Neural cell (in vitro differentiated cells): Measurements from ENCODE around the gene SMAP1. TPM values are rescaled to one million over a fixed set of nuclear protein-coding genes. Genes with fewer than 3 reads are reported as not detected.

Source experiments
- H2AFZ ChIP-seq: fragments of 200-600, 300-800 bp; sonication (generic), shearing (Covaris generic); 2 replicates; pipeline ENCODE4 v1.6.0; 2014; ENCODE audit warnings: low read depth, mild to moderate bottlenecking, antibody characterized with exemption, low read length, moderate library complexity
- H3F3A ChIP-seq: fragments of 200-600 bp; shearing (Covaris generic); 2 replicates; pipeline ENCODE4 v1.6.1; 2016; ENCODE audit warnings: mild to moderate bottlenecking, moderate library complexity, mixed read lengths, antibody characterized with exemption, low read length; ENCODE audit not compliant: insufficient read depth, poor library complexity, severe bottlenecking
- H3K27ac ChIP-seq: fragments of 200-600, 300-800 bp; sonication (generic), shearing (Covaris generic); 2 replicates; pipeline ENCODE4 v1.5.1; 2014; ENCODE audit warnings: mild to moderate bottlenecking, low read length, moderate library complexity
- H3K27me3 ChIP-seq: fragments of 300-800, 200-600 bp; sonication (generic), shearing (Covaris generic); 2 replicates; pipeline ENCODE4 v1.6.0; 2014; ENCODE audit warnings: mild to moderate bottlenecking, low read depth, low read length, moderate library complexity; ENCODE audit not compliant: insufficient read depth
- H3K36me3 ChIP-seq: fragments of 300-800, 200-600 bp; sonication (generic), shearing (Covaris generic); 2 replicates; pipeline ENCODE4 v1.5.1; 2014; ENCODE audit warnings: mild to moderate bottlenecking, antibody characterized with exemption, low read length, moderate library complexity; ENCODE audit not compliant: insufficient read depth
- H3K4me2 ChIP-seq: fragments of 300-800, 200-600 bp; sonication (generic), shearing (Covaris generic); 2 replicates; pipeline ENCODE4 v1.6.0; 2014; ENCODE audit warnings: mild to moderate bottlenecking, low read length
- H3K4me3 ChIP-seq: fragments of 300-800, 200-600 bp; sonication (generic), shearing (Covaris generic); 2 replicates; pipeline ENCODE4 v1.5.1; 2014; ENCODE audit warnings: mild to moderate bottlenecking, low read length, moderate library complexity
- H3K79me2 ChIP-seq: fragments of 200-600 bp; shearing (Covaris generic); replicated peaks from 2 replicates; pipeline ENCODE4 v1.6.0; 2014; ENCODE audit warnings: mild to moderate bottlenecking, low read length, moderate library complexity; ENCODE audit not compliant: insufficient read depth
- H3K9ac ChIP-seq: fragments of 300-800, 200-600 bp; sonication (generic), shearing (Covaris generic); 2 replicates; pipeline ENCODE4 v1.6.1; 2016; ENCODE audit warnings: mild to moderate bottlenecking, low read length, mixed read lengths
- H3K9me2 ChIP-seq: fragments of 200-600 bp; shearing (Covaris generic); 2 replicates; pipeline ENCODE4 v1.6.1; 2016; ENCODE audit warnings: mild to moderate bottlenecking, low read length, mixed read lengths; ENCODE audit not compliant: insufficient read depth
- H3K9me3 ChIP-seq: fragments of 200-600, 300-800 bp; sonication (generic), shearing (Covaris generic); 2 replicates; pipeline ENCODE4 v1.6.1; 2016; ENCODE audit warnings: mild to moderate bottlenecking, mixed run types, low read length, moderate library complexity, mixed read lengths
- H4K20me1 ChIP-seq: fragments of 200-600 bp; shearing (Covaris generic); 2 replicates; pipeline ENCODE4 v1.6.1; 2016; ENCODE audit warnings: mild to moderate bottlenecking, mixed run types; ENCODE audit not compliant: insufficient read depth
- EP300 ChIP-seq: fragments of 450-650 bp; conservative IDR thresholded peaks from 2 replicates; pipeline ENCODE4 v1.6.1; 2014; ENCODE audit warnings: antibody characterized with exemption, mild to moderate bottlenecking, moderate library complexity; ENCODE audit not compliant: poor library complexity, severe bottlenecking
- EZH2 ChIP-seq: fragments of 200-600, 300-800 bp; shearing (Covaris generic), sonication (generic); IDR thresholded peaks from 2 replicates; pipeline ENCODE4 v1.6.1; 2014; ENCODE audit warnings: antibody characterized with exemption, low read length, borderline replicate concordance, mild to moderate bottlenecking; ENCODE audit not compliant: insufficient read depth, poor library complexity, severe bottlenecking
- MXI1 ChIP-seq: fragments of 450-650 bp; conservative IDR thresholded peaks from 2 replicates; pipeline ENCODE4 v1.6.1; 2014; ENCODE audit warnings: antibody characterized with exemption, mild to moderate bottlenecking; ENCODE audit not compliant: poor library complexity, severe bottlenecking
- POLR2AphosphoS5 ChIP-seq: IDR thresholded peaks from 2 replicates; pipeline ENCODE4 v1.6.1; 2012
- RAD21 ChIP-seq: fragments of 450-650 bp; conservative IDR thresholded peaks from 2 replicates; pipeline ENCODE4 v1.6.1; 2014; ENCODE audit warnings: antibody characterized with exemption, mild to moderate bottlenecking, moderate library complexity
- SMC3 ChIP-seq: fragments of 450-650 bp; conservative IDR thresholded peaks from 2 replicates; pipeline ENCODE4 v1.6.1; 2014; ENCODE audit warnings: antibody characterized with exemption, mild to moderate bottlenecking, moderate library complexity; ENCODE audit not compliant: poor library complexity
- TAF1 ChIP-seq: IDR thresholded peaks from 2 replicates; pipeline ENCODE4 v1.6.1; 2012; ENCODE audit warnings: low read depth
- polyA plus RNA-seq: library from polyadenylated mRNA; depleted of rRNA; stranded (reverse); fragments of >200 nt; gene quantifications from 2 replicates; pipeline ENCODE4 v1.2.3, GENCODE V29; 2014
- TF ChIP-seq, protein P1 (sequence below): IDR thresholded peaks from 2 replicates; pipeline ENCODE4 v1.6.1; 2012; ENCODE audit warnings: borderline replicate concordance
- TF ChIP-seq, protein P2 (sequence below): fragments of 450-650 bp; IDR thresholded peaks from 2 replicates; pipeline ENCODE4 v1.5.1; 2014; ENCODE audit warnings: antibody characterized with exemption, mild to moderate bottlenecking, moderate library complexity; ENCODE audit not compliant: poor library complexity, severe bottlenecking

Gene SMAP1
- polyA plus RNA-seq, 1 donor from 2014 or later = 43.7 TPM

DNA sequence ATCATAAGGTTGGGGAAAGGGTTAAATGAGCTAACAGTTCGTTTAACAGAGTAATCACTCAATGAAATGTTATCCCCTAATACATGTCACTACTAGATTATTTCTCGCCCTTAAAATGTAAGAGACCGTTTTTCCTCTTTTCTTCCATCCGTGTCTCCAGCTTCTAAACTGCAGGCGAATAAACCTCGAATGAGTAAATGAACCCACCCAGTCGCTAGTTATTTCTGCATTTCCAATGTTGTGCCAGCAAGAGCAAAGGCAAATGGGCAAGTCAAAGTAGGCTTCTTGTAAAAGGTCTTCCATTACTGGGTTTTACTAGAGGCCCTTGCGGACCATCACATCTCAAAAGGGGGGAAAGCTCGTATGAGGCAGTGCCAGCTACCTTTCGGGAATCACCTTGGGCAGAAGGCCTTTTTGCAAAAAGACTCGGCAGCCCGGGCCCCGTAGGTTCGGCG lies 400 bp upstream of the SMAP1 start:
- Histone ChIP-seq H3K9ac (peak overlapping the region; percentile 84), H3K27ac (peak overlapping the region; percentile 86), H4K20me1 (no peaks in the 10 kb centered on the region)

DNA sequence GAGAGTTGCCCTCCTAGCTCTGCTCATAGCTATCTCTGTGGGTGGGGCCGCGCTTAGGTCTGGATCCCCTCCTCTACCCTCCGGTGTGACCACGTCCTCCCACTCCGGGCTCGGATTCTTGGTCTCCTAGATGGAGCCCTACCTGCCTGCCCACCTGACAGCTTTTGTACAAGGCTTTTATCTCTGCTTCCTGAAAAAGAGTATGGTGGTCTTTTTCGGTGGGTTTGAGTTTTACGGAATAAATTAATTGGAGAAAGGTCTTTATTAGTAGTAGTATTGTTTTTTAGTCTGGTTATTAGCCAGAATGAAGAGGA lies 773 bp downstream of the SMAP1 start:
- Histone ChIP-seq H3K27ac (peak overlapping the region; percentile 86), H3K79me2 (peaks cover 41% of the 10 kb centered on the region), H3K4me3 (peak overlapping the region; percentile 93), H3K9ac (peak overlapping the region; percentile 84), H3K9me3 (no peaks in the 10 kb centered on the region), H3K36me3 (no peaks in the 10 kb centered on the region), H3F3A (no peaks in the 10 kb centered on the region), H4K20me1 (no peaks in the 10 kb centered on the region), H2AFZ (peak overlapping the region; percentile 66), H3K9me2 (no peaks in the 10 kb centered on the region), H3K27me3 (peaks cover 3% of the 10 kb centered on the region), H3K4me2 (peak overlapping the region; percentile 76)
- TF ChIP-seq POLR2AphosphoS5 (no peak), TAF1 (no peak), RAD21 (no peak), SMC3 (no peak), EZH2 (no peak), MXI1 (no peak), EP300 (no peak)
- TF ChIP-seq, protein P1, sequence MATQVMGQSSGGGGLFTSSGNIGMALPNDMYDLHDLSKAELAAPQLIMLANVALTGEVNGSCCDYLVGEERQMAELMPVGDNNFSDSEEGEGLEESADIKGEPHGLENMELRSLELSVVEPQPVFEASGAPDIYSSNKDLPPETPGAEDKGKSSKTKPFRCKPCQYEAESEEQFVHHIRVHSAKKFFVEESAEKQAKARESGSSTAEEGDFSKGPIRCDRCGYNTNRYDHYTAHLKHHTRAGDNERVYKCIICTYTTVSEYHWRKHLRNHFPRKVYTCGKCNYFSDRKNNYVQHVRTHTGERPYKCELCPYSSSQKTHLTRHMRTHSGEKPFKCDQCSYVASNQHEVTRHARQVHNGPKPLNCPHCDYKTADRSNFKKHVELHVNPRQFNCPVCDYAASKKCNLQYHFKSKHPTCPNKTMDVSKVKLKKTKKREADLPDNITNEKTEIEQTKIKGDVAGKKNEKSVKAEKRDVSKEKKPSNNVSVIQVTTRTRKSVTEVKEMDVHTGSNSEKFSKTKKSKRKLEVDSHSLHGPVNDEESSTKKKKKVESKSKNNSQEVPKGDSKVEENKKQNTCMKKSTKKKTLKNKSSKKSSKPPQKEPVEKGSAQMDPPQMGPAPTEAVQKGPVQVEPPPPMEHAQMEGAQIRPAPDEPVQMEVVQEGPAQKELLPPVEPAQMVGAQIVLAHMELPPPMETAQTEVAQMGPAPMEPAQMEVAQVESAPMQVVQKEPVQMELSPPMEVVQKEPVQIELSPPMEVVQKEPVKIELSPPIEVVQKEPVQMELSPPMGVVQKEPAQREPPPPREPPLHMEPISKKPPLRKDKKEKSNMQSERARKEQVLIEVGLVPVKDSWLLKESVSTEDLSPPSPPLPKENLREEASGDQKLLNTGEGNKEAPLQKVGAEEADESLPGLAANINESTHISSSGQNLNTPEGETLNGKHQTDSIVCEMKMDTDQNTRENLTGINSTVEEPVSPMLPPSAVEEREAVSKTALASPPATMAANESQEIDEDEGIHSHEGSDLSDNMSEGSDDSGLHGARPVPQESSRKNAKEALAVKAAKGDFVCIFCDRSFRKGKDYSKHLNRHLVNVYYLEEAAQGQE = no peak
- TF ChIP-seq, protein P2, sequence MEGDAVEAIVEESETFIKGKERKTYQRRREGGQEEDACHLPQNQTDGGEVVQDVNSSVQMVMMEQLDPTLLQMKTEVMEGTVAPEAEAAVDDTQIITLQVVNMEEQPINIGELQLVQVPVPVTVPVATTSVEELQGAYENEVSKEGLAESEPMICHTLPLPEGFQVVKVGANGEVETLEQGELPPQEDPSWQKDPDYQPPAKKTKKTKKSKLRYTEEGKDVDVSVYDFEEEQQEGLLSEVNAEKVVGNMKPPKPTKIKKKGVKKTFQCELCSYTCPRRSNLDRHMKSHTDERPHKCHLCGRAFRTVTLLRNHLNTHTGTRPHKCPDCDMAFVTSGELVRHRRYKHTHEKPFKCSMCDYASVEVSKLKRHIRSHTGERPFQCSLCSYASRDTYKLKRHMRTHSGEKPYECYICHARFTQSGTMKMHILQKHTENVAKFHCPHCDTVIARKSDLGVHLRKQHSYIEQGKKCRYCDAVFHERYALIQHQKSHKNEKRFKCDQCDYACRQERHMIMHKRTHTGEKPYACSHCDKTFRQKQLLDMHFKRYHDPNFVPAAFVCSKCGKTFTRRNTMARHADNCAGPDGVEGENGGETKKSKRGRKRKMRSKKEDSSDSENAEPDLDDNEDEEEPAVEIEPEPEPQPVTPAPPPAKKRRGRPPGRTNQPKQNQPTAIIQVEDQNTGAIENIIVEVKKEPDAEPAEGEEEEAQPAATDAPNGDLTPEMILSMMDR = no peak

More for the DNA sequence above, 400 bp upstream of the SMAP1 start:
- TF ChIP-seq EZH2 = no peak
- no peak for TF ChIP-seq EP300
- no peak for TF ChIP-seq MXI1
- TF ChIP-seq, protein P1 = no peak
- TF ChIP-seq TAF1 = no peak
- TF ChIP-seq POLR2AphosphoS5 = no peak
- no peak for TF ChIP-seq SMC3
- TF ChIP-seq, protein P2 = no peak
- no peak for TF ChIP-seq RAD21
- H3K4me3 ChIP-seq = peak overlapping the region; percentile 93
- H3K4me2 ChIP-seq = peak overlapping the region; percentile 84
- H3K36me3 ChIP-seq = no peaks in the 10 kb centered on the region
- H2AFZ ChIP-seq = peak overlapping the region; percentile 100
- H3K9me3 ChIP-seq = no peaks in the 10 kb centered on the region
- no peaks in the 10 kb centered on the region for H3F3A ChIP-seq
- peaks cover 3% of the 10 kb centered on the region for H3K27me3 ChIP-seq
- H3K79me2 ChIP-seq = peaks cover 40% of the 10 kb centered on the region
- no peaks in the 10 kb centered on the region for H3K9me2 ChIP-seq
